Measurements from ENCODE around the gene DNAH8.

DNAH8 gene

GRCh38 chr6:38942965-38943364 is 227.9 kb downstream of the DNAH8 start:
- no peaks in the 10 kb centered on the region for H3K36me3 ChIP-seq (ENCODE audit: control insufficient read depth, insufficient read depth, low read length, severe bottlenecking)
- H3K4me3 ChIP-seq (ENCODE audit: low read length), result no peak overlapping the region
- H3K27me3 ChIP-seq (replicated peaks; ENCODE audit: control insufficient read depth, insufficient read depth, low read length), result peaks cover 37% of the 10 kb centered on the region
- H3K4me1 ChIP-seq (ENCODE audit: control insufficient read depth, insufficient read depth, low read length), result no peaks in the 10 kb centered on the region
- DNase-seq (ENCODE audit: low read depth), result no peak
- peaks cover 1% of the 10 kb centered on the region for H3K9me3 ChIP-seq (ENCODE audit: control insufficient read depth, low read length)
- no peak overlapping the region for H3K9ac ChIP-seq (ENCODE audit: low read length)

- DNase-seq (ENCODE audit: low read depth), result no peak
- no peaks in the 10 kb centered on the region for H3K4me1 ChIP-seq (ENCODE audit: control insufficient read depth, insufficient read depth, low read length)
These were observed 228.9 kb downstream of the DNAH8 start for GRCh38 chr6:38943964-38944363.

GRCh38 chr6:38944655-38945279 is 229.7 kb downstream of the DNAH8 start:
- H3K9ac ChIP-seq (ENCODE audit: low read length), result no peak overlapping the region
- no peaks in the 10 kb centered on the region for H3K36me3 ChIP-seq (ENCODE audit: control insufficient read depth, insufficient read depth, low read length, severe bottlenecking)
- H3K27me3 ChIP-seq (replicated peaks; ENCODE audit: control insufficient read depth, insufficient read depth, low read length), result peaks cover 38% of the 10 kb centered on the region
- no peak overlapping the region for H3K4me3 ChIP-seq (ENCODE audit: low read length)
- H3K4me1 ChIP-seq (ENCODE audit: control insufficient read depth, insufficient read depth, low read length), result no peaks in the 10 kb centered on the region
- H3K9me3 ChIP-seq (ENCODE audit: control insufficient read depth, low read length), result no peaks in the 10 kb centered on the region
- no peak for DNase-seq (ENCODE audit: low read depth)

More at GRCh38 chr6:38943964-38944363, 228.9 kb downstream of the DNAH8 start:
- no peaks in the 10 kb centered on the region for H3K9me3 ChIP-seq (ENCODE audit: control insufficient read depth, low read length)
- H3K27me3 ChIP-seq (replicated peaks; ENCODE audit: control insufficient read depth, insufficient read depth, low read length), result peaks cover 39% of the 10 kb centered on the region
- no peaks in the 10 kb centered on the region for H3K36me3 ChIP-seq (ENCODE audit: control insufficient read depth, insufficient read depth, low read length, severe bottlenecking)
- H3K9ac ChIP-seq (ENCODE audit: low read length), result no peak overlapping the region
- no peak overlapping the region for H3K4me3 ChIP-seq (ENCODE audit: low read length)

GRCh38 chr6:38955861-38956260 is 240.8 kb downstream of the DNAH8 start:
- Histone ChIP-seq H3K36me3 (ENCODE audit: control insufficient read depth, insufficient read depth, low read length, severe bottlenecking) (no peaks in the 10 kb centered on the region), H3K4me1 (ENCODE audit: control insufficient read depth, insufficient read depth, low read length) (no peaks in the 10 kb centered on the region), H3K27me3 (replicated peaks; ENCODE audit: control insufficient read depth, insufficient read depth, low read length) (peaks cover 15% of the 10 kb centered on the region), H3K4me3 (ENCODE audit: low read length) (no peak overlapping the region), H3K9ac (ENCODE audit: low read length) (no peak overlapping the region), H3K9me3 (ENCODE audit: control insufficient read depth, low read length) (no peaks in the 10 kb centered on the region)
- DNase-seq (ENCODE audit: low read depth), result no peak

- H3K4me3 ChIP-seq (ENCODE audit: low read length), result no peak overlapping the region
- H3K9me3 ChIP-seq (ENCODE audit: control insufficient read depth, low read length), result no peaks in the 10 kb centered on the region
- H3K27me3 ChIP-seq (replicated peaks; ENCODE audit: control insufficient read depth, insufficient read depth, low read length), result peaks cover 7% of the 10 kb centered on the region
- no peaks in the 10 kb centered on the region for H3K36me3 ChIP-seq (ENCODE audit: control insufficient read depth, insufficient read depth, low read length, severe bottlenecking)
- DNase-seq (ENCODE audit: low read depth), result peak; percentile 14
- no peak overlapping the region for H3K9ac ChIP-seq (ENCODE audit: low read length)
- no peaks in the 10 kb centered on the region for H3K4me1 ChIP-seq (ENCODE audit: control insufficient read depth, insufficient read depth, low read length)
These were observed 242.3 kb downstream of the DNAH8 start for GRCh38 chr6:38957426-38957825.

GRCh38 chr6:38959138-38959537 is 244.0 kb downstream of the DNAH8 start:
- H3K4me3 ChIP-seq (ENCODE audit: low read length), result no peak overlapping the region
- no peaks in the 10 kb centered on the region for H3K27me3 ChIP-seq (replicated peaks; ENCODE audit: control insufficient read depth, insufficient read depth, low read length)
- H3K36me3 ChIP-seq (ENCODE audit: control insufficient read depth, insufficient read depth, low read length, severe bottlenecking), result no peaks in the 10 kb centered on the region
- DNase-seq (ENCODE audit: low read depth), result no peak
- H3K9ac ChIP-seq (ENCODE audit: low read length), result no peak overlapping the region
- no peaks in the 10 kb centered on the region for H3K9me3 ChIP-seq (ENCODE audit: control insufficient read depth, low read length)
- no peaks in the 10 kb centered on the region for H3K4me1 ChIP-seq (ENCODE audit: control insufficient read depth, insufficient read depth, low read length)

- Histone ChIP-seq H3K9me3 (ENCODE audit: control insufficient read depth, low read length) (no peaks in the 10 kb centered on the region), H3K4me3 (ENCODE audit: low read length) (no peak overlapping the region), H3K27me3 (replicated peaks; ENCODE audit: control insufficient read depth, insufficient read depth, low read length) (peaks cover 23% of the 10 kb centered on the region), H3K4me1 (ENCODE audit: control insufficient read depth, insufficient read depth, low read length) (peaks cover 10% of the 10 kb centered on the region), H3K9ac (ENCODE audit: low read length) (no peak overlapping the region), H3K36me3 (ENCODE audit: control insufficient read depth, insufficient read depth, low read length, severe bottlenecking) (no peaks in the 10 kb centered on the region)
- DNase-seq (ENCODE audit: low read depth), result no peak
These were observed 253.6 kb downstream of the DNAH8 start for GRCh38 chr6:38968702-38969149.

- Histone ChIP-seq H3K36me3 (ENCODE audit: control insufficient read depth, insufficient read depth, low read length, severe bottlenecking) (no peaks in the 10 kb centered on the region), H3K9me3 (ENCODE audit: control insufficient read depth, low read length) (no peaks in the 10 kb centered on the region), H3K27me3 (replicated peaks; ENCODE audit: control insufficient read depth, insufficient read depth, low read length) (peaks cover 29% of the 10 kb centered on the region), H3K4me1 (ENCODE audit: control insufficient read depth, insufficient read depth, low read length) (peaks cover 27% of the 10 kb centered on the region), H3K9ac (ENCODE audit: low read length) (no peak overlapping the region), H3K4me3 (ENCODE audit: low read length) (no peak overlapping the region)
- peak; percentile 75 for DNase-seq (ENCODE audit: low read depth)
These were observed 258.3 kb downstream of the DNAH8 start for GRCh38 chr6:38973178-38974057.

- Histone ChIP-seq H3K36me3 (ENCODE audit: control insufficient read depth, insufficient read depth, low read length, severe bottlenecking) (no peaks in the 10 kb centered on the region), H3K27me3 (replicated peaks; ENCODE audit: control insufficient read depth, insufficient read depth, low read length) (peaks cover 40% of the 10 kb centered on the region), H3K9ac (ENCODE audit: low read length) (no peak overlapping the region), H3K4me1 (ENCODE audit: control insufficient read depth, insufficient read depth, low read length) (peaks cover 27% of the 10 kb centered on the region), H3K4me3 (ENCODE audit: low read length) (no peak overlapping the region), H3K9me3 (ENCODE audit: control insufficient read depth, low read length) (no peaks in the 10 kb centered on the region)
- no peak for DNase-seq (ENCODE audit: low read depth)
These were observed 259.5 kb downstream of the DNAH8 start for GRCh38 chr6:38974389-38975151.

- H3K27me3 ChIP-seq (replicated peaks; ENCODE audit: control insufficient read depth, insufficient read depth, low read length), result peaks cover 41% of the 10 kb centered on the region
- DNase-seq (ENCODE audit: low read depth), result no peak
These were observed 260.5 kb downstream of the DNAH8 start for GRCh38 chr6:38975621-38976049.

GRCh38 chr6:38976051-38976450 is 260.9 kb downstream of the DNAH8 start:
- Histone ChIP-seq H3K9ac (ENCODE audit: low read length) (no peak overlapping the region), H3K4me3 (ENCODE audit: low read length) (no peak overlapping the region), H3K27me3 (replicated peaks; ENCODE audit: control insufficient read depth, insufficient read depth, low read length) (peaks cover 41% of the 10 kb centered on the region), H3K36me3 (ENCODE audit: control insufficient read depth, insufficient read depth, low read length, severe bottlenecking) (no peaks in the 10 kb centered on the region), H3K4me1 (ENCODE audit: control insufficient read depth, insufficient read depth, low read length) (peaks cover 19% of the 10 kb centered on the region), H3K9me3 (ENCODE audit: control insufficient read depth, low read length) (no peaks in the 10 kb centered on the region)
- DNase-seq (ENCODE audit: low read depth), result no peak

More at GRCh38 chr6:38975621-38976049, 260.5 kb downstream of the DNAH8 start:
- H3K9me3 ChIP-seq (ENCODE audit: control insufficient read depth, low read length), result no peaks in the 10 kb centered on the region
- H3K4me1 ChIP-seq (ENCODE audit: control insufficient read depth, insufficient read depth, low read length), result peaks cover 24% of the 10 kb centered on the region
- H3K9ac ChIP-seq (ENCODE audit: low read length), result no peak overlapping the region
- no peaks in the 10 kb centered on the region for H3K36me3 ChIP-seq (ENCODE audit: control insufficient read depth, insufficient read depth, low read length, severe bottlenecking)
- no peak overlapping the region for H3K4me3 ChIP-seq (ENCODE audit: low read length)
